ENCODE results near the gene CUL4B.
"Not testable (repeated sequence)": the region's sequence is repeated elsewhere in the genome, so short reads cannot be mapped to it uniquely, and the experiment has no call there.

CUL4B gene

DNA sequence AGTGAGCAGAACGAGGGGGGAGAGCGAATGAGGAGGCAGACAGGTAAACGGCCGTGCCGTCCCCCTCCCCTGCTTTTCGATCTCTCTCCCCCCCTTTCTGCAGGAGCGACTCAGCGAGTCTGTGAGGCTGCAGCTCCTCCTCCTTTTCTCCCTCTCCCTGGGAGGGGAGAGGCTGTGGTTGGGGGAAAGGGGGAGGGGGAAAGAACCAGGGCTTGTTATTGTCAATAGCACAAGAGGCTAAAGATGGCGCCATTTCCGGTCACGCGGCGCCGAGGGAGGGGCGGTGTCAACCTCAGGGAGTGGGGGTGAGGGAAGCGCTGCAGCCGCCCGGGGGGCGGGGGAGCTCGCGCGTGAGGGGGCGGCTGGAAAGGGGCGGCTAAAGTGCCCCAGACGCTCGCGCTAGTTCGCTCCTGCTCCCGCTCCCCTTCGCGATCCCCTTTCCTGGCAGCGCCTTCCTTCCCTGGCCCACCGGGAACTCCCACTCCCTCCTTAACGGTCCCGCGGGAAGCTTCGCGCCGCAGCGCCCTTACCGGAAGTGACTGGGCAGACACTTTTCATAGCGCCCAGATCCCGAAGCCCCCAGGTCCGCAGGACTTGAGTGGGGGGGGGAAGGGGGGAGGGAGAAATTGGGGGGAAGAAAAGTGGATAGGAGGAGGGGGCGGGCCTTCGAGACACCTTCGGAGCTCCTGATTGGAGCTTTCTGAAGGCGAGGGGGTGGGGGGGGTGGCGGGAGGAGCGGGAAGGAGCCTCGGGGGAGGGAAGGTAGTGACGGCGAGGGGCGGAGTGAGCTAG, at the start of gene CUL4B:
Gene CUL4B, minus strand, starts transcription at position 121 of the 792 bp plus-strand sequence. CDS start 324 bp downstream, outside the sequence.
- DNase-seq (ENCODE audit: low read depth) = peak; percentile 70

DNA sequence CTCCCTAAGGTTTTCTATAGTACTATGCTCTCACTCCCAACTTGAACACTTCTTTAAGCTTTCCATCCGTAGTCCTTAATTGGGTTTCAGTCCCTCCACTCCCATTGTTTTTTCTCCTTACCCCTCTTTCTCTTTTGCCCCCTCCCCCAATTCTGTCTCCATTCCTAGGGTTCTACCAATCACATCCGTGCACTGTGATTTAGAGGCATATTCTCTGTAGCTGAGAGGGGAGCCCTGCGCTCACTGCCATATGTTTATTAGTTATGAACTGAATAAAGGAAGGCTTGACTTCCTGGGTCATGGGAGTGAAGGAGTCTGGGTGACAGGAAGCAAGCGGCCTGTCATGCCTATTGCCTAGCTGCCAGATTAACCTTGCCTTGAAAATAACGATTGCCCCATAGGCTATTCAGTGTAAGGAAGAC, 43.6 kb upstream of the CUL4B start:
- peak; percentile 5 for DNase-seq (ENCODE audit: low read depth)

DNA sequence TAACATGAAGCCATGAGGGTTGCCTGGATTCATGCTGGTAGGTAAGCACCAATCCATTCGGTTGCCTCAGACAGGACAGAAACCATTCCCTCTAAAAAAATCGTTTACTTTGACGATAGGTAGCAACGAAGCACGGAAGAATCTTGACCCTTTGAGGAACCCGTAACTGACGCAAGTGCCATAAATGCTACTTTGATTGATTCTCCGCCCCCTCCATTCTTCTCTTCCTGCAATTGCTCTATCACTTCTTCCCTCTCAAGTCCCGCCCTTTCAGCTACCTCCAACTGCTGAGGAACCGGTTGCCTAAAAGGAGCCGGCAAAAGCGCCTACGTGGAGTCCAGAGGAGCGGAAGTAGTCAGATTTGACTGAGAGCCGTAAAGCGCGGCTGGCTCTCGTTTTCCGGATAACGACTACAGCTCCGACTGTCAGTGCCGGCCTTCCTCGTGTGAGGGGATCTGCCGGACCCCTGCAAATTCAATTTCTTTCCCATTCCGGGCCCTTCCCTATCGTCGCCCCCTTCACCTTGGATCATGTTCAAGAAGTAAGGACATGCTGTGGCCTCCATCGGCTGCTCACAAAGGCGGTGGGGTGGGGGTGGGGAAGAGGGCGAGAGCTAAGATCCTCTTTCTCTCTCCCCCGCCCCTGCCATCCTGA, 43.1 kb upstream of the CUL4B start, which contains the start of gene MCTS1:
Gene MCTS1, plus strand, starts transcription at position 395 of the 654 bp plus-strand sequence. Its CDS starts 136 bp downstream, at position 531.
- peak; percentile 76 for DNase-seq (ENCODE audit: low read depth)

DNA sequence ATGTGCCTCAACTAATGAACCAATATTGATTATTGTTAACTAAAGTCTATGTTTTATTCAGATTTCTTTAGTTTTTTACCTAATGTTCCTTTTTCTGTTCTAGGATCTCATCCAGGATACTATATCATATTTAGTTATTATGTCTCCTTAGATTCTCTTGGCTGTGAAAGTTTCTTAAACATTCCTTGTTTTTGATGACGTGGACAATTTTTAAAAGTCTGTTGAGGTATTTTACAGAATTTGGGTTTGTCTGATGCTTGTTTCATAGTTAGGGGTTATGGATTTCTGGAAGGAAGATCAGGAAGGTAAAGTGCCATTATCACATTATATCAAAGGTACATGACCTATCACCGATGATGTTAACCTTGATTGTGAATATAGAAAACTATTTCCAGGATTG, 24.9 kb upstream of the CUL4B start:
- no peak for DNase-seq (ENCODE audit: low read depth)

DNA sequence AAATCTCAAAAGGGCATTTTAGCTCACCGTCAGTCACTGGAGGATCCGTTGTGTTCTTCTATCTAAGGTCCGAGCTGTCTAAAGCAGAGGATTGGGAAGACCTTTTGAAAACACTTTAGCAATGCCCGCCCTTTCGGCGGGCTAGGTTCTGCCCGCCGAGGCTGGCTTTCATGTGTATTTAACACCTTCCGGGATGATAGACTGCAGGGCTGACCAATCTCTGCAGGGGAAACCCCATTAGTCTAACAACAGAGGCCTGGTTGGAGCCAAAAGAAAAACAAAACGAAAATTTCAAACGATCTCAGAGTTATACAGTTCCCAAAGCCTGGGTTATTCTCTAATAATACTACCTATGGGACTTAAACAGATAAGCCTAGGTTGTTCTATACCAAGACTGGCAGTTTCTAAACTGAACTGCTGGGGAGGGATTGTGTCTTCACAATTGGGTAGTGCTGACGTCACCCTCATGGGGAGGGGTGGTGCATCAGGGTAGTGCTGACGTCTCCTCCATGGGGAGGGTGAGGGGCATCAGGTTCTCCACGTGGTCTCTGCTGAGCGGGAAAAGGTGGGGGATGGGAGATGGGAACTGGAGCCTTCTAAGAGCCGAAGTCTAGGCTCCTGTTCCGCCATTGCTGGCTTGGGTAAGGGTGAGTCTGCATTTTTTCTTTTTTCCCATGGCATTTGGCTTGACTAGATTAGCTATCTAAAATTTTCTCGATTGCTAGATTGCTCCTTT, 14.8 kb upstream of the CUL4B start:
- DNase-seq (ENCODE audit: low read depth) = no peak

DNA sequence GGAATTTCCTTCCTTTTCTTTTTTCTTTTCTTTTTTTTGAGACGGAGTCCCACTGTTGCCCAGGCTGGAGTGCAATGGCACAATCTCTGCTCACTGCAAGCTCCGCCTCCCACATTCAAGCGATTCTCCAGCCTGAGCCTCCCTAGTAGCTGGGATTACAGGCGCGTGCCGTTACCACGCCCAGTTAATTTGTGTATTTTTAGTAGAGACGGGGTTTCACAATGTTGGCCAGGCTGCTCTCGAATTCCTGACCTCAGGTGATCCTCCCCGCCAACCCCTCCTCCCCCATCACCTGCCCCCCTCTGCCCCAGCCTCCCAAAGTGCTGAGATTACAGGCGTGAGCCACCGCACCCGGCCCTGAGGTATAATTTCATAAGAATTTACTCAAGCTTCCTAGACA, 13.0 kb upstream of the CUL4B start:
- DNase-seq (ENCODE audit: low read depth) = not testable (repeated sequence)

DNA sequence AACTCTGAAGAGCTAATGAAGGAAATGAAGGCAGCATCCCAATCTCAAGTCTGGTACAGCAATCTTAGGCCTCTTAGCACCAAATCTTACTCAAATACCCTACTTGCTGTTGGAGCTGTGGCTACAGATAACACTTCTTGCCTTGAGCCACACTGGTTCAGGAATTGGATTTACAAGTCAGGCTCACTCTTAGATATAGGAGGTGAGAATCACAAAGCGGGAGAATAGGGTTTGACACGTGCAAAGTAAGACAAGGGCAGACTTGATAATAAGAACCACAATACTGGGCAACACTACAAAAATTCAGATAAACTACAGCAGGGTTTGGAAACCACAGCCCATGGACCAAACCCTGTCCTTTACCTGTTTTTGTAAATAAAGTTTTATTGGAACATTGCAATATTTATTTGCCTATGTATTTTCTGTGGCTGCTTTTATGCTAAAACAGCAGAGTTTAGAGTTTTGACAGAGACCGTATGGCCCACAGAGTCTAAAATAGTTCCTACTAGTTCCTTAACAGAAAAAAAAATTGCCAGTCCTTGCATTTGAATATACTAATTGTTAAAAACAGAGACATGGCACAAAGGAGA, 9.3 kb upstream of the CUL4B start:
- no peak for DNase-seq (ENCODE audit: low read depth)

DNA sequence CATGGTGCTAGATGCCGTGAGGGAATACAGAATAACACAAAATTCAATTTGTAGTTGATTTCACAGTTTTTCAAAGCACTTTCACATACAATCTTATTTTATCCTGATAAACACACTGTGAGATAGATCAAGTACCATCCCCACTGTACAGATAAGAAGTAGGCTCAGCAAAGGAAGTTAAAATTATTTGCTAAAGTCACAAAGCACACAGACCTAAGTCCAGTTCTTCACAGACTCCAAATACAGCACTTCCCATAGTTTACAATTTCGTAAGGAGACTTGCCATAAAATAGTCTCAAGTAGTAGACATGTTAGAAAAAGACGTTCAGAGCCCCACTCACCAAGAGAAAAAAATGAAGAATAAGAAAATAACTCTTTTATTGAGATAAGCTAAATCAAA, 7.8 kb upstream of the CUL4B start:
- DNase-seq (ENCODE audit: low read depth) = no peak

DNA sequence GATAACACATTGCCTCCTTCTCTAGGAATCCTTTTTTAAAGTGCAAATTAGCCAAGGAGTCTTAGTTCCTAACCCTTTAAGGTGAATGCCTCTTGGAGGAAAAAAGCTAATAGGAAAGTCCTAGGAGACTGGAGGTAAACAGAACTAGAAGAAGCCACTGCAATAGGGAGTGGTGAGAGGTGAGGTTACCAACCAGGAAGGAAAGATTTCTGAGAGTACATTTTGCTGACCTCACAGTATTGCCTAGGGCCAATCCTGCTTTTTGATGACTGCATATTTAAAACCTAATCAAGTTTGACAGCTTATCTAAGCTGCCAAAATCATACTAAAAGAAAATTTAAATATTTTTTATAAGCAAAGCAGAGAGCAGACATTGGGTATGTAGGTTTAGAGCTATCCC, 7.3 kb upstream of the CUL4B start:
- no peak for DNase-seq (ENCODE audit: low read depth)

DNA sequence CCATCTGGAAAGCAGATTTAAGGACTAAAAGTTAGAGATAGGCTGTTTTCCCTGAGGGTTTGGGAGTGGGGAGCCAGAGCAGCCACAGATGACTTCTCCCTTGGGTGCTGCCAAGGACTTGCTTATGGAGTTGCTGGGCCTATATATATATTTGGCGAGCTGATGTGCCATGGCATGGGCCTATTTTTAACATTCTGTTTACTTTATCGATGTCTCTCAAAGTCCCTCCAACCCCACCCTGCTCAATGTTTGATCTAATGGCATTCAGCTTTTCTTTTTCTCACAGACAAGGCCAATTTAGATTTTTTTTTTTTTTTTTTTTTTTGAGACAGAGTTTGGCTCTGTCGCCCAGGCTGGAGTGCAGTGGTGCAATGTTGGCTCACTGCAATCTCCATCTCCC, 6.1 kb upstream of the CUL4B start:
- no peak for DNase-seq (ENCODE audit: low read depth)

DNA sequence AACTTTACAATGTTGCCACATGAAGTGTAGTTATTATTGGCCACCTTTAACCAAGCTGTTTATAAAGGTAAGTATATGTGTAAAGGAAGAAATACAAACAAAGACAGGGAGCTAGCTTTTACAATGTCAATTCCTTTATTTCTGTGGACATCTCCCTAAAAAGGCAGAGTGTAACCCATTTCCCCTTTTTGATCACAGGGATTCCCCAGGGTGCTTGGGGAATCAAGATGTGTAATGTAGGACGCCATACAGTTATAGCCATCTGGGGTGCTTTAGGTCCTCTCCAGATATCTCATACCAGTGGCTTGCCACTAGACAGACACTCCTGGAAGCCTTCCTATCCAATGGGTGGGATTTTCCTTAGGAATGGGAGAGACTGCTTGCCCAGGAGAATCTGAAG, 4.2 kb upstream of the CUL4B start:
- no peak for DNase-seq (ENCODE audit: low read depth)

DNA sequence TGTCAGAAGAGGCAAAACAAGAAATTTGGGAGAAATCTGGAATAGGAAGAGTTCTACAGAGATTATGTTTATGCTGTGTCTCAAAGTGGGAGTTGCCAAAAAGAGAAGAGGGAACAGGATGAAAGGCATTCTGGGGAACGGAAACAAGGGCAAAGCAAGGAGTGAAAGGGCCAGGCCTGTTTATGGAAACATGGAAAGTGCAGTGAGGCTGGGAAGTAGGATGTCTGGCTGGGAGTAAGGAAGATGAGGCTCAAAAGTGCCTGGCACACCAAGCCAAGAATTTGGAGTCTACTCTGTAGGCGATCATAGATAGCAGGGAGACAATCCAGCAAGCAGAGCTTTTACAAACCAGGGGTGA, 1.8 kb upstream of the CUL4B start:
- DNase-seq (ENCODE audit: low read depth) = no peak

DNA sequence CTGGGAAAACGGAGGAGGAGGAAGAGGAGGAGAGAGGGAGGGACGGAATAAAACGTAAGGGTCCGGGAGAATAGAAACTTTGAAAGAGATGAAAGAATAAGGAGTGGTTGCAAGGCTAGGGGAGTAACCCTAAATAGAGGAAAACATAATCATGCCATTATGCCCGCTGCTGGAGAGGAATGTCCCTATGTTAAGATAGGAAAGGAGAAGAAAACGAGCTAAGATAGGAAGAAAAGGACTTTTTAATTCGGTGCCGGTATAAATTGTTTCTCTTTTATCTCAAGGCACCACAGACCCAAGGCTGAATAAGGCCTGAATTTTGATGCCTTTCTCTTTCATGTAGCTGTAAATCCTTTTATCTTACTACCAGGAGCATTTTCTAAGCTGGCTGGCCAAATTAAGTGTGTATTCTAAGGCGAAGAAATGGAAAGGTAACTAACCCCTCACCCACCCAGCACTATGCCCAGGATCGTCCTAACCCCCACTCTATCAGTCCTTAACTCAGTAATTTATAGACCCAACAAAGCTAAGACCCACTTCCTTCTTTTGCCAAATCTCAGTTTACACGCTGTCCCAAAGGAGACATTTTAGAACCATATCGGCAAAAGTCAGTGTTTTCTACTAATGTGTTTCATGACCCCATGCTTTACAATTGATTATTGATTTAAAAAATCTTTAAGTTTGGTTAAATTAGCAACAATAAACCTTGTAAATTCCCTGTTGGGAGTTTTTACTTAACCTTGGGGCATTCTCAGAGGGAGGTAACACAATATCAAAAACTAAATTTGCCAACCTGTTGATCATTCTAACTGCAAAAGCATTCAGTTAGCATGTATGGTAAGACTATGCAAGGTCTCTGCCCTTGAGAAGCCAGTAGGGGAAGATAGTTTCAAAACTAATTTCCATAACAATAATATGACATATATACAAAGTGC, 1.1 kb upstream of the CUL4B start:
- DNase-seq (ENCODE audit: low read depth) = no peak

DNA sequence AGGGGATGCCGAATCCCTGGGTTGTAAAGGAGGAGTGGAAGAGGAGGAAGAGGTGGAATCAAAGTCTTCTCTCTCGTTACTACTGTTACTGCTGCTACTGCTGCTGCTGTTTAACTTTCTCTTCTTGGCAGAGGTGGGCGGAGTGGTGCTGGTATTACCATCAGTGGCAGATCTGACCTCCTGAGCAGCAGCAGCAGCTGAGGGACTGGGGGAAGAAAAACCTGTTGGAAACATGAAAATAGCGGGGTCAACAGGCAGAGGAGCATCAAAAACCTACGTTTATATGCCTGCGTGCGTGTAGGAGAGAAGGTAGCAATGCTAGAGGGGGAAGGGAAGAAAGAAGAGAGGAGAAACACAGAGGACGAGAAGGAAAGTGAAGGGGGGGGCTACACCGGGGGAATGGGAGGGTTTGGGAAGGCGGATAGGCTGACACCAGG, 339 bp downstream of the CUL4B start:
- peak; percentile 34 for DNase-seq (ENCODE audit: low read depth)

DNA sequence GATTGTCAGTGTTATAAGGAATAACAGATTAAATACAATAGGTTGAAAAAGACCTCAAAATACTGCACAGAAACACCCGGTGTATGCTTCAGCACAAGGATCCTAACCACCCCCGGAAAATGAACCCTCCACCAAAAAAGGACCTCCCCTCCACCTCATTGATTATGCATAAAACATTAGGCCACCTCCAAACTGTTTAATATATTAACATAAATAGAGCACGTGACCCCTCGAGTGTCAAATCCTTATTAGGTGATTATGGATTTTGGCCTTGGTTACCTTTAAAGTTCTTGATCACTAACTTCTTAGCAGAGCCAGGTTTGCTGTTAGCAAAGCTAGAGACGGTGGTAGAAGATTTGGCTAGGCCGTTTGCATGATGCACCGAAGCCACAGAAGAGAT, 958 bp downstream of the CUL4B start:
- no peak for DNase-seq (ENCODE audit: low read depth)

DNA sequence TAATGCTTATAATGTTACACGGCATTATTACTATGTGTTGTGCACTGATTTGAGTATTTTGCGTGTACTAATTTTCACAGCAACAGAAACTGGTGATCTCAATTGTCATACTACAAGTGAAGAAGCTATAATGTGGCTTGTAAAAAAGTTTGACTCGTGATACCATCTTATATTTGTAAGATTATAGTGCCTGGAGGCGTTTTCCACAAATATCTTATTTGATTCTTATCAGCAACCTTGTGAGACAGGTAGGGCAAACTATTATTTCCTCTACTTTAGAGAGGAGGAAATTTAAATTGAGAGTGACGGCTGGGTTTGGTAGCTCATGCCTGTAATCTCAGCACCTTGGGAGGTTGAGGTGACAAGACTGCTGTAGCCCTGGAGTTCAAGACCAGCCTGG, 4.5 kb downstream of the CUL4B start:
- no peak for DNase-seq (ENCODE audit: low read depth)

DNA sequence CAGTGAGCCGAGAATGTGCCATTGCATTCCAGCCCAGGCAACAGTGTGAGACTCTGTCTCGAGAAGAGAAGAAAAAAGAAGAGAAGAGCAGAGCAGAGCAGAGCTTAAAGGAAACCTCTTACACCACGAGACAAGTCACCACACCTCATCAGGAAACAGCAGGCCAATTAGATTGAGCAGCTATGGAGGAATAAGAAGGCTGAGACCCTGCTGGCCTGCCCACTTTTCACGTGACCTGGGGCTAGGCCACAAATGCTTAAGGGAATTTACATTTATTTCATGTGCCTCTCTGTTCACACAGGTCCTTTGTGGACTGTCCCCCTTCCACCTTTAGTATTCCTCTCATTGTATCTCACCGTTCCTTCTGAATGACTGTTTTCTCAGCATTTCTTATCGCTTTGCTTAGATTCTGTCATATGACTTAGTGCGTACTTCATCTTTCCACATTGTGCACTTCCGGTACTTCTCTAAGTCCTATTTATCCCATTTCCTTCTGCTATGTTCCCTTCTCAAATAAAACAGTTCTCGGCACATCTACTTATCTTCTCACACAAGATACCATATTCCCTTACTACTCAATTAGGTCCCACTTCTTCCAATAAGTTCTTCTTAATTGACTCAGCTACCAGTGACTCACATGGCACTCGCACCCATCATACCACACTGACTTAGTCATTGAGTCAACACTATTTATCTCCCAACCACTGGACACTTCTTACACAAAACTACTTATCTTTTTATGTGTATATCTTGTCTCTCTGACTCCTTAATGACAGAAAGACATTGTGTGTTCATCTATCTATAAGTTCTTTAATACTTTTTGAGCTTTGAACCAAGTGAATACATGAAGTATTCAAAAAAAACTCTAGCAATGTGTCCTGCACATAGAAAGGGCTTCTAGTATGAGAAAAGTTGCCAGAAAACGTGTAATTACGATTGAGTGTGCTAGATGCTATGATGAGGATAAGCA, 11.0 kb downstream of the CUL4B start:
- peak; percentile 77 for DNase-seq (ENCODE audit: low read depth)

DNA sequence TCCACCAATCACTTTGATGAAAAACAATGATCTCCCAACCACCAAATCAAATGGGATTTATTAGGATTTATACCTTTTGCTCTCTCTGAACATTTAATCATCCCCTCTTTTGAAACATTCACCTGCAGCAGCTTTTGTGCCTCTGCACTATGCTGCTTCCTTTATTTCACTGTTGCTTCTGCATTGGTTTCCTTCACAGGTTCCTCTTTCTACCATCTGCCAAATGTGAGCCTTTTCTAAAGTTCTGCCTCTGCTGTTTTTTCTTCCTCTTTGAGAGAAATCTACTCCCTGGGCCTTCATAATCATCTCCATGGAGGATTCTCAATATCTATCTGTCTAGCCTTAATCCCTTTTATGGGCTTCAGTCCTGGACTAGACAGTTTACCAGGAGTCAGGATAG, 24.7 kb downstream of the CUL4B start:
- no peak for DNase-seq (ENCODE audit: low read depth)

DNA sequence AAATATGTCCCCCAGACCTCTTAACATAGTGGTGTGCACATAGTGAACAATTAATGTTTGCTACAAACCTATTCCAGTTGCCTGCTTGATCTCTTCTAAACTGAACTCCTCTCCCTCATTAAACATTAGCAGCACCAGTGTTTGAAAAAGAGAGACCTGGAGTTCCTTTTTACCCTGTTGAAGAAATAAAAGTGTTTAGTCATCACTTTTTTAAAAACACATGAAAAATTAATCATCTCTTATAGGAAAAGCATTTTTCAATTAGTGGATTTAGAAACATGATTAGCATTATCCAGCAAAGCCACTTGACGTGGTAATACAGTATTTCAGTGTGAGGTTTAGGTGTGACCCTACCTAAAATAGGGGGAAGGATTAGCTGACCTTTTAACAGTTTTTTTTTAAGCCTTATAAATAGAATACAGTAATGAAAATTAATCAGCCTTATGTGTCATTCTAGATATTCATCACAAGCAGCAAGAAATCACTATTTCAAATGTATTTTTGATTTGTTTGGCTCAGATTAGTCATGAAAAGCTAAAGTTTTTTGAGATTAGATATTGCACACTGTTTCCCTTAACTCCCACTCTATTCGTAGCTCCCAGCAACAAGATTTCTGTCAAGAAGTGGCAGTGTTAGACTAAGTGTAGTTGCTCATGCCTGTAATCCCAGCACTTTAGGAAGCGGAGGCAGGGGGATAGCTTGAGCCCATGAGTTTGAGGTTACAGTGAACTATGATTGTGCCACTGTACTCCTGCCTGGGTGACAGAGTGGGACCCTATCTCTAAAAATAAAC, 26.2 kb downstream of the CUL4B start:
- DNase-seq (ENCODE audit: low read depth) = no peak
